Uterus (tissue), 4 donors: Measurements from ENCODE around the gene MS4A7. TPM values are rescaled to one million over a fixed set of nuclear protein-coding genes. Genes with fewer than 3 reads are reported as not detected.

Experiments
- DNase-seq, 2 donors: peaks; one replicate each; pipeline ENCODE4 v3.0.0-alpha.2; 2019 to 2020
- H3K27ac ChIP-seq, 2 donors: fragments of 200-600 bp; sonication (generic); 1 replicate in 1 of 2; 2 replicates in 1 of 2; pipeline ENCODE4 v1.5.1; 2016 to 2018
- H3K27me3 ChIP-seq, 2 donors: fragments of 200-600 bp; sonication (generic); one replicate each; pipeline ENCODE4 v1.5.1; 2018 to 2019; ENCODE audit warnings: control low read depth in 1 of 2
- H3K36me3 ChIP-seq, 2 donors: fragments of 200-600 bp; sonication (generic); one replicate each; pipeline ENCODE4 v1.5.1; 2019; ENCODE audit warnings: control low read depth in 1 of 2
- H3K4me1 ChIP-seq, 2 donors: fragments of 200-600 bp; sonication (generic); one replicate each; pipeline ENCODE4 v1.5.1; 2018 to 2019; ENCODE audit warnings: control low read depth in 1 of 2
- H3K4me3 ChIP-seq, 2 donors: fragments of 200-600 bp; sonication (generic); 1 replicate in 1 of 2; 2 replicates in 1 of 2; pipeline ENCODE4 v1.5.1; 2018 to 2019; ENCODE audit warnings: mild to moderate bottlenecking in 1 of 2
- H3K9me3 ChIP-seq, 2 donors: fragments of 200-600 bp; sonication (generic); one replicate each; pipeline ENCODE4 v1.5.1; 2019; ENCODE audit warnings: control low read depth in 1 of 2
- POLR2A ChIP-seq, 2 donors: fragments of 450-650 bp; IDR thresholded peaks; one replicate each; pipeline ENCODE4 v1.6.1; 2016; ENCODE audit warnings: antibody characterized with exemption in 2 of 2, mild to moderate bottlenecking in 1 of 2, moderate library complexity in 1 of 2
- intact Hi-C: fragments of 100-400 bp; cut with DNase I; formaldehyde crosslinking; loops from one replicate; pipeline ENCODE4 v1.15.1; 2023; ENCODE audit warnings: low total_unique reads
- total RNA-seq, 4 donors: library from RNA; depleted of rRNA in 3 of 4; stranded (reverse); fragments of >200 nt in 3 of 4; gene quantifications; one replicate each; pipeline versions ENCODE4 v1.1.0 to v1.2.4, GENCODE V29; 2014 to 2023
- TF ChIP-seq, protein P1 (sequence below), 4 experiments: fragments of 200-600 bp in 2 of 4; fragments of 450-650 bp in 2 of 4; sonication (generic) in 2 of 4; IDR thresholded peaks; one replicate each; pipeline ENCODE4 v1.5.1; 2016 to 2019; ENCODE audit warnings: antibody characterized with exemption in 4 of 4, mild to moderate bottlenecking in 2 of 4, moderate library complexity in 1 of 4
- donor health status: DM: yes; HTN: yes; CAD: no.

Gene MS4A7, protein sequence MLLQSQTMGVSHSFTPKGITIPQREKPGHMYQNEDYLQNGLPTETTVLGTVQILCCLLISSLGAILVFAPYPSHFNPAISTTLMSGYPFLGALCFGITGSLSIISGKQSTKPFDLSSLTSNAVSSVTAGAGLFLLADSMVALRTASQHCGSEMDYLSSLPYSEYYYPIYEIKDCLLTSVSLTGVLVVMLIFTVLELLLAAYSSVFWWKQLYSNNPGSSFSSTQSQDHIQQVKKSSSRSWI
- total RNA-seq = 10 to 100 TPM; 11.0 to 45.9 (median 29.0) TPM

DNA sequence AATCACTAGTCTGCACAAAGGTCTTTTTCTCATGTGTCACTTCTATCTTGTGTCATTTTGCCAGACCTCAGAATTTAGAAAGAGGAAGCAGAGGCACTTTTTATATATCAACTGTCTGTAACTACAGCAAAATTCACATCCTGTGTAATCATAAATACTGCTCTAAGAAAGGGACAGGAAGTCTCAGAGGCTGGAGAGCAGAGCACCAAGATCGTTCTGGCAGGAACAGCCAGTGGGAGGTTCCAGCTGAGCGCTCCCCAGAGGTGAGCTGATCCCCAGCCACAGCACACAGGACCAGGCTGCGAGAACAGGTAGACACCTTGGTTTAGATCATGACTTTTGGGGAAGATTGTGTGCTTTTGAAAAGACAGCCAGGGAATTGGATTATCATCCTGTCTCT is at the start of gene MS4A7:
TSS of gene MS4A7 (plus strand) at position 179 of the 400 bp plus-strand sequence. CDS start 4,610 bp downstream, outside the sequence.
- Histone ChIP-seq H3K27me3 (no peaks in the 10 kb centered on the region), H3K4me1 (no peaks in the 10 kb centered on the region), H3K27ac (peak within 1 kb of the TSS in 1 of 2 donors; percentile 41), H3K36me3 (no peaks in the 10 kb centered on the region), H3K4me3 (no peak within 1 kb of the TSS), H3K9me3 (no peaks in the 10 kb centered on the region)
- intact Hi-C loops = no loop called here
- no peak for DNase-seq
- TF ChIP-seq POLR2A (IDR thresholded peaks at IDR 0.05) = no peak
- TF ChIP-seq, protein P1, sequence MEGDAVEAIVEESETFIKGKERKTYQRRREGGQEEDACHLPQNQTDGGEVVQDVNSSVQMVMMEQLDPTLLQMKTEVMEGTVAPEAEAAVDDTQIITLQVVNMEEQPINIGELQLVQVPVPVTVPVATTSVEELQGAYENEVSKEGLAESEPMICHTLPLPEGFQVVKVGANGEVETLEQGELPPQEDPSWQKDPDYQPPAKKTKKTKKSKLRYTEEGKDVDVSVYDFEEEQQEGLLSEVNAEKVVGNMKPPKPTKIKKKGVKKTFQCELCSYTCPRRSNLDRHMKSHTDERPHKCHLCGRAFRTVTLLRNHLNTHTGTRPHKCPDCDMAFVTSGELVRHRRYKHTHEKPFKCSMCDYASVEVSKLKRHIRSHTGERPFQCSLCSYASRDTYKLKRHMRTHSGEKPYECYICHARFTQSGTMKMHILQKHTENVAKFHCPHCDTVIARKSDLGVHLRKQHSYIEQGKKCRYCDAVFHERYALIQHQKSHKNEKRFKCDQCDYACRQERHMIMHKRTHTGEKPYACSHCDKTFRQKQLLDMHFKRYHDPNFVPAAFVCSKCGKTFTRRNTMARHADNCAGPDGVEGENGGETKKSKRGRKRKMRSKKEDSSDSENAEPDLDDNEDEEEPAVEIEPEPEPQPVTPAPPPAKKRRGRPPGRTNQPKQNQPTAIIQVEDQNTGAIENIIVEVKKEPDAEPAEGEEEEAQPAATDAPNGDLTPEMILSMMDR (IDR thresholded peaks at IDR 0.05) = no peak

DNA sequence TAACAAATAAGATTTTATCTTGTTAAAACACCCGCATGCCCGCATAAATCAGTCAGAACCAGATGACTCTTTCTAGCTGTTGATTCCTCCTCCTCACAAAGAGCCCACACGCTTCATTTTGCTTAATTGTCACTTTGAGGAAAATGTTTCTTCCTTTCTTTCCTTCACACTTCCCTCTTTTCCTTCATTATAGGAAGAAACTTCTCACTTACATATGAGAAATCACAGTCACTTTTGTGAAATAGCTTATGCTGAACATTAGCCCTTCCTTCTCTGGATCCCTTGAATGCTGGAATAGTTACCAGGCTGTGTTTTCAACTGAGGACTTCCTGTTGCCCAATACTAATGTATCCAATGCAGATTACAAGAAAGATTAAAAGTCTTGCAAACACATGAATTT is 45.5 kb upstream of the MS4A7 start:
- no peaks in the 10 kb centered on the region for H3K36me3 ChIP-seq
- DNase-seq = no peak
- no peaks in the 10 kb centered on the region for H3K4me1 ChIP-seq
- intact Hi-C loops = no loop called here
- TF ChIP-seq POLR2A (IDR thresholded peaks at IDR 0.05) = no peak
- TF ChIP-seq, protein P1 (IDR thresholded peaks at IDR 0.05) = no peak
- no peaks in the 10 kb centered on the region for H3K27me3 ChIP-seq
- no peak overlapping the region for H3K27ac ChIP-seq
- H3K4me3 ChIP-seq = no peak overlapping the region
- peaks cover 0 to 4% of the 10 kb centered on the region in 2 donors for H3K9me3 ChIP-seq

- intact Hi-C loops = no loop called here
Measured at GRCh38 chr11:60334005-60334620, 44.2 kb upstream of the MS4A7 start.

DNA sequence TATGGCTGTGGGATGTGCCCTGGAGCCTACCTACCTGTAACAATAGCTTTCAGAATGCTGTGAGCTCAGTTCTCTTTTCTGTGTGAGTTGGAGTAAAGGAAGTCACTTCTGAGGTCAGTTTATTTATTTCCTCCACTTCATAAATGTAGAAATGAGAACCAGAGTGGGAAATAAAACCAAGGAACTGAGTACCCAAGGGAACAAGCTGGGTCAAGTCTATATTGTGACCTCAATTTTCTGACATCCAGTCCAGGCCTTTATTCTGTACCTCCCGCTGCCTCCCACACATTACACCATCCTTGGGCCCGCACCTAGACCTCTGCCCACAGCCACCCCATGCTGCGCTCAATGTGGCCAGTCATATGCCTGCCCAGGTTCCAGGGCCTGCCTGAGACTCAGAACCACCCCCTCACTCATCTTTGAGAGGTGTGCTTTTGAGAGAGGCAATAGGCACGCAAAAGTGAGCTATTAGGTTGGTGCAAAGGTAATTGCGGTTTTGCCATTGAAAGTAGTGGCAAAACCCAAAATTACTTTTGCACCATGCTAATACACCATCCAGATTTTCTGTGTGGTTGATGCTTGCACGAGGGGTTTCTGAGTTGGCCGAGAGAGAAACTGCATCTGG is 41.5 kb upstream of the MS4A7 start:
- no peak for DNase-seq
- Histone ChIP-seq H3K27me3 (no peaks in the 10 kb centered on the region), H3K36me3 (no peaks in the 10 kb centered on the region), H3K9me3 (no peaks in the 10 kb centered on the region), H3K4me1 (no peaks in the 10 kb centered on the region), H3K4me3 (no peak overlapping the region), H3K27ac (no peak overlapping the region)
- intact Hi-C loops = no loop called here
- TF ChIP-seq, protein P1 (IDR thresholded peaks at IDR 0.05) = no peak
- no peak for TF ChIP-seq POLR2A (IDR thresholded peaks at IDR 0.05)

More at GRCh38 chr11:60334005-60334620, 44.2 kb upstream of the MS4A7 start:
- TF ChIP-seq, protein P1 (IDR thresholded peaks at IDR 0.05) = peak in 3 of 4 experiments; percentile 25 to 36 (median 27)
- no peak for TF ChIP-seq POLR2A (IDR thresholded peaks at IDR 0.05)
- H3K9me3 ChIP-seq = peaks cover 0 to 4% of the 10 kb centered on the region in 2 donors
- DNase-seq = peak in 1 of 2 donors; percentile 20
- no peak overlapping the region for H3K27ac ChIP-seq
- no peaks in the 10 kb centered on the region for H3K27me3 ChIP-seq
- no peaks in the 10 kb centered on the region for H3K4me1 ChIP-seq
- H3K4me3 ChIP-seq = no peak overlapping the region
- no peaks in the 10 kb centered on the region for H3K36me3 ChIP-seq

- H3K4me3 ChIP-seq = no peak overlapping the region
- H3K27ac ChIP-seq = no peak overlapping the region
- no peaks in the 10 kb centered on the region for H3K4me1 ChIP-seq
- TF ChIP-seq, protein P1 (IDR thresholded peaks at IDR 0.05) = no peak
- no peak for TF ChIP-seq POLR2A (IDR thresholded peaks at IDR 0.05)
- no peaks in the 10 kb centered on the region for H3K27me3 ChIP-seq
- intact Hi-C loops = no loop called here
- H3K36me3 ChIP-seq = no peaks in the 10 kb centered on the region
- DNase-seq = no peak
- no peaks in the 10 kb centered on the region for H3K9me3 ChIP-seq
Measured at GRCh38 chr11:60338053-60338452, 40.3 kb upstream of the MS4A7 start.
